ENCODE data around the gene CRP. TPM values are rescaled to one million over a fixed set of nuclear protein-coding genes. Genes with fewer than 3 reads are reported as not detected.

CRP gene, protein sequence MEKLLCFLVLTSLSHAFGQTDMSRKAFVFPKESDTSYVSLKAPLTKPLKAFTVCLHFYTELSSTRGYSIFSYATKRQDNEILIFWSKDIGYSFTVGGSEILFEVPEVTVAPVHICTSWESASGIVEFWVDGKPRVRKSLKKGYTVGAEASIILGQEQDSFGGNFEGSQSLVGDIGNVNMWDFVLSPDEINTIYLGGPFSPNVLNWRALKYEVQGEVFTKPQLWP
- total RNA-seq = not detected in 3 replicates

DNA sequence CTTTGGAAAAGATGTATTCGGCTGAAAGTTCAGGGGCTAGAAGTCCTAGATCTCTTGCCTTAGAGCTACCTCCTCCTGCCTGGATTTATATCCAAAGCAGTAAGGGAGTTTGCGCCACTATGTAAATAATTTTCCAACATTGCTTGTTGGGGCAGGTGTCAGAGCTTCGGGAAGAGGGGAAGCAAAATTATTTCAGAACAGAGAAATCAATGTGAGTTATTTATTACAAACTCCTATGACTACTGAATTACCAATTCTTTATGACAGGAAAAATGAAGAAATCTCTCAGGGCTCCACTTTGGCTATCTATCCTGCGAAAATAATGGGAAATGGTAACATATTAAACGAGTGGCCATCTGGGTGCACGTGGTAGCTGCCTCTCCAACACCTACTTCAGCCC is at the start of gene CRP:
Gene CRP (minus strand): TSS at position 61 of the 400 bp plus-strand sequence. CDS start 104 bp downstream, outside the sequence.
- no peak for TF ChIP-seq CTCF (IDR thresholded peaks at IDR 0.05; ENCODE audit: unreplicated experiment)
- Mint-ChIP-seq H3K4me3 (no peak within 1 kb of the TSS), H3K9me3 (peaks cover 71% of the 10 kb centered on the region), H3K4me1 (no peaks in the 10 kb centered on the region), H3K36me3 (peaks cover 2% of the 10 kb centered on the region), H3K27ac (no peak within 1 kb of the TSS), H3K27me3 (ENCODE audit: low read depth) (no peaks in the 10 kb centered on the region)
- DNase-seq (ENCODE audit: low spot score in 2 of 2, unreplicated experiment in 2 of 2) = no peak

DNA sequence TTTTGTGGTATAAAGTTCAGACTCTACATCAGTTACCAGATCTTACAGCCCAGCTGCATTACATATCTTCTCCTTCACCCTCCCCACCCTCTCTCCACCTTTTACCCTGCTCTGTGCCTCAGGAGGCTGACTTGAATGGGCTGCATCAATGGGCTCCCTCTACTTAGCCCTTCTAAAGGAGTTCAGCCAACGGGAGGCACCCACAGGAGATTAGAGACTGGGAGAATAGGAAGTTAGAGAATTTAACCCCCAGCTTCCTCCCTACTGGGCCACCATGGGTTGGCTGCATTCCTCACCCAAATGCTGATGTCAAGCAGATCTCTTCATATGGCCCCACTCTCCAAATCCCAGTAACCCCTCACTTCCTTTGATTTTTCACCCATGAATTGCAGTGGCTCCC is 49.3 kb upstream of the CRP start:
- Mint-ChIP-seq H3K27ac (no peak overlapping the region), H3K4me3 (no peak overlapping the region), H3K36me3 (no peaks in the 10 kb centered on the region), H3K9me3 (peaks cover 4% of the 10 kb centered on the region), H3K27me3 (ENCODE audit: low read depth) (peaks cover 5% of the 10 kb centered on the region), H3K4me1 (no peaks in the 10 kb centered on the region)
- TF ChIP-seq CTCF (IDR thresholded peaks at IDR 0.05; ENCODE audit: unreplicated experiment) = no peak
- no peak for DNase-seq (ENCODE audit: low spot score in 2 of 2, unreplicated experiment in 2 of 2)

GRCh38 chr1:159756397-159756796 is 42.0 kb upstream of the CRP start:
- peaks cover 4% of the 10 kb centered on the region for H3K9me3 Mint-ChIP-seq
- no peak for TF ChIP-seq CTCF (IDR thresholded peaks at IDR 0.05; ENCODE audit: unreplicated experiment)
- H3K4me1 Mint-ChIP-seq = no peaks in the 10 kb centered on the region
- DNase-seq (ENCODE audit: low spot score in 2 of 2, unreplicated experiment in 2 of 2) = no peak
- no peaks in the 10 kb centered on the region for H3K36me3 Mint-ChIP-seq
- H3K27me3 Mint-ChIP-seq (ENCODE audit: low read depth) = peaks cover 5% of the 10 kb centered on the region
- H3K27ac Mint-ChIP-seq = no peak overlapping the region
- no peak overlapping the region for H3K4me3 Mint-ChIP-seq

DNA sequence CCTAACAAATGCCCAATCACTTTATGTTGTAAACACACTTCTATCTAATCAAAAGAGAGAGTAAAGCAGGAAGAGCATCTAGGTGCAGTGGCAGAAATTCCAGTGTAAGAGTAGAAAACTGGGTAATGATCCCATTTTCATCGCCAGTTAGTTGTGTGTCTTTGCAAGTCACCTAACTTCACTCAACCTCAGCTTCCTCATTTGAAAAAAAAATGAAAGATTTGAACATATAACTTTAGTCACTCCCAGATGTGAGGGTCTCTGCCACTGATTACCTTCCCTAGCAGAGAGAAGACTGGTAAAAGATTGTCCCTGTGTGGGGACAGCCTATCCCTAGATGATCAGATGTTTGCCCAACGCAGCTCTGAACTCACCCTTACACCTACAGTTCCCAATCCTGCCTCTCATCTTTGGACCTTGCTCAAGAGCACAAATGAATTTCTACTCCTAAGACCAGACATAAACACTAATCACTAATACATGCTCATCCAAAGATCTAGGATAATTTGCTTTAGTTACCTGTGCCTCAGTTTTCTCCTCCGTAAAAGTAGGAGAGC is 41.1 kb upstream of the CRP start:
- H3K27me3 Mint-ChIP-seq (ENCODE audit: low read depth) = peaks cover 5% of the 10 kb centered on the region
- H3K27ac Mint-ChIP-seq = no peak overlapping the region
- no peak for DNase-seq (ENCODE audit: low spot score in 2 of 2, unreplicated experiment in 2 of 2)
- peaks cover 5% of the 10 kb centered on the region for H3K9me3 Mint-ChIP-seq
- H3K4me1 Mint-ChIP-seq = no peaks in the 10 kb centered on the region
- TF ChIP-seq CTCF (IDR thresholded peaks at IDR 0.05; ENCODE audit: unreplicated experiment) = no peak
- H3K4me3 Mint-ChIP-seq = no peak overlapping the region
- no peaks in the 10 kb centered on the region for H3K36me3 Mint-ChIP-seq

DNA sequence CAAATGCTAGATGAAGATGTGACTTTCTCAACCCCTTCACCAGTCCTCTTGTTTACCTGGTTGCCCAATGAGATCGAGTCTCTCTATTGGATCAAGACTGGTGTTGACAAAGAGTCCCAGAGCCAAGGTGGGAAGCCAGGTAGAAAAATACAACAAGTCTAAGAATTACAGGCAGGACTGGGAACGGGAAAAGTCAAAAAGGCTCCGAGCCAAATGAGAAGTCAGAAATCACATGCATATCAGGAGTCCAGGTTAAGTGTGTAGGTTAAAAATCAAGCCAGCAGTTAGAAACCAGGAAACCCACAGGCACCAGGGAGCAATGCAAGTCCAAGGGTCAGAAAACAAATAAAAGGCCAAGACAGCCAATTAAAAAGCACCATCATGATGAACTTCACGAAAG is 39.0 kb upstream of the CRP start:
- no peak for DNase-seq (ENCODE audit: low spot score in 2 of 2, unreplicated experiment in 2 of 2)
- H3K4me3 Mint-ChIP-seq = no peak overlapping the region
- H3K27ac Mint-ChIP-seq = no peak overlapping the region
- no peaks in the 10 kb centered on the region for H3K36me3 Mint-ChIP-seq
- peaks cover 5% of the 10 kb centered on the region for H3K9me3 Mint-ChIP-seq
- H3K27me3 Mint-ChIP-seq (ENCODE audit: low read depth) = peaks cover 5% of the 10 kb centered on the region
- TF ChIP-seq CTCF (IDR thresholded peaks at IDR 0.05; ENCODE audit: unreplicated experiment) = no peak
- H3K4me1 Mint-ChIP-seq = no peaks in the 10 kb centered on the region

All from mesothelial cell of epicardium (in vitro differentiated cells).